Inferior parietal cortex (tissue), 1 donor: ENCODE measurements around the gene PSTPIP1.
"Not testable (repeated sequence)": the region's sequence is repeated elsewhere in the genome, so short reads cannot be mapped to it uniquely, and the experiment has no call there.

Experiments
- DNase-seq: peaks from one replicate; pipeline ENCODE4 v3.0.0-alpha.2; 2016; ENCODE audit errors: extremely low spot score

Gene PSTPIP1

DNA sequence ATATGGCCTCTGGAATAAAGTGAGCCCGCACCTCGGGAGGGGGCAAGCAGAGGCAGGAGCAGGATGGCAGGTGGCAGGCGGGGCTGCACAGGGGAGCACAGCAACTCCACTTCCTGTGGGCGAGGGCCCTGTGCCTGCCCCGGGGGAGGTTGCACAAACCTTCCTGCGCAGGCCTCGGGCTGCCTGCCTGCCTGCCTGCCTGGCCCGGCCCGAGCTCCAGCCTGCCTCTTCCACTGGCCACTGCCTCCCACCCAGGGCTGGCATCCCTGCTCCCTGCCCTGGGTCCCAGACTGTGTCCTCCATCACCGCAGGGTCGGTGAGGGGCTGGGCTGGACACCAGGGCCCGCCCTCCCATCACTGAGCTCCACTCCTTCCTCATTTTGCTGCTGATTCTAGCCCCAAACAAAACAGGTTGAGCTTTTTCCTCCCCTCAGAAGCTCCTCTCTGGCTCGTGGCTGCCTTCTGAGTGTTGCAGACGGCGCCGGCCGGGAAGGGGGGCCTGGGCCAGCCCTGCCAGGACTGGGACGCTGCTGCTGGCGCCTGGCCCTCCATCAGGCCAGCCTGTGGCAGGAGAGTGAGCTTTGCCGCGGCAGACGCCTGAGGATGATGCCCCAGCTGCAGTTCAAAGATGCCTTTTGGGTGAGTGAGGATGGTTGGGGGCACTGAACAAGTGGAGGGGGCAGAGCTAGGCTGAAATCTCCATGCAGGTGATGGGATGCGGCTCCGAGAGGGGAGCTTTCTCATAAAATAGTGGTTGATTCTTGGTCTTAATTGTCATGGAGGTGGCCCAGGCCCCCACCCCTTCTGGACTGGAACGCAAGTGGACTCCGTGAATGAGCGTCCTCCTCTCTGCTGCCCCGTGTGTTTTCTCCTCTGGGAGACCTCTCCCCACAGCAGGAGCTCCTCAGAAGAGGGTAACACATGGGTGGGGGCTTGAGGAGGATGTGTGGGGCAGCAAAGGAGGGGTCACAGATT is at the start of gene PSTPIP1:
PSTPIP1 (plus strand) TSS at position 156 of the 975 bp plus-strand sequence; CDS start at position 604, 448 bp downstream.
- no peak for DNase-seq

- no peak for DNase-seq
Measured at GRCh38 chr15:76945494-76946093, 49.3 kb upstream of the PSTPIP1 start.

- no peak for DNase-seq
Measured at GRCh38 chr15:76947454-76947853, 47.5 kb upstream of the PSTPIP1 start.

DNA sequence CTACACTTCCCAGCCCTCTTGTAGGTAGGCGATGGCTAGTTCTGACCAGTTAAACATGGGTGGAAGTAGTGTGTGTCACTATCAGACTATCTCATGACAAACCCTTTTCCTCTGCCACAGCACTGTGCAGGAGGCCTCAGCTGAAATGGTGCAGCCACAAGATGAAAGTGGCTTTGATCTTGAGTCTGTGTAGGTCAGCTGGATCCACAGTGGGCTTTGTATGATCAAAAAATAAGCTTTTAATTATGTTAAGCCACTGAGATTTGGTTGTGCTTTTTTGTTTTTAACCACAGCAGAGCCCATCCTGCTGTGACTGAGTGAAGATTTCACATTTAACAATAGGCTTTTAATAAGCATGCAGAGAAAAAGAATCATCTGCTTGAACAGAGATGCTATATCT is 43.7 kb upstream of the PSTPIP1 start:
- DNase-seq: no peak

DNA sequence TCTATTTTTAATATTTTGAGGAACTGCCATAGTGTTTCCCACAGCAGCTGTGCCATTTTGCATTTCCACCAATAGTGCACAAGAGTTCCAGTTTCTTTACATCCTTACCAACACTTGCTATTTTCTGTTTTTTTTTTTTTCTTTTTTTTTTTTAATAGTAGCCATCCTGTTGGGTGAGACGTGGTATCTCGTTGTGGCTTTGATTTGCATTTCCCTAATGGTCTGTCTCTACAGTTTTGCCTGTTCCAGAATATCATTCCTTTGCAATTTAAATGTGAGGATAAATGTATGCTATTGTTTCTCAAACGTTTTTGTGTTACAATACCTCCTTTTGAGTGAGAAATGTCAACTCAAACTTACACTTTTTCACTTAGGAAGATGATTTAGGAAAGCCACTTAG is 41.0 kb upstream of the PSTPIP1 start:
- DNase-seq: no peak

- peak; percentile 50 for DNase-seq
Measured at GRCh38 chr15:76954744-76955143, 40.2 kb upstream of the PSTPIP1 start.

DNA sequence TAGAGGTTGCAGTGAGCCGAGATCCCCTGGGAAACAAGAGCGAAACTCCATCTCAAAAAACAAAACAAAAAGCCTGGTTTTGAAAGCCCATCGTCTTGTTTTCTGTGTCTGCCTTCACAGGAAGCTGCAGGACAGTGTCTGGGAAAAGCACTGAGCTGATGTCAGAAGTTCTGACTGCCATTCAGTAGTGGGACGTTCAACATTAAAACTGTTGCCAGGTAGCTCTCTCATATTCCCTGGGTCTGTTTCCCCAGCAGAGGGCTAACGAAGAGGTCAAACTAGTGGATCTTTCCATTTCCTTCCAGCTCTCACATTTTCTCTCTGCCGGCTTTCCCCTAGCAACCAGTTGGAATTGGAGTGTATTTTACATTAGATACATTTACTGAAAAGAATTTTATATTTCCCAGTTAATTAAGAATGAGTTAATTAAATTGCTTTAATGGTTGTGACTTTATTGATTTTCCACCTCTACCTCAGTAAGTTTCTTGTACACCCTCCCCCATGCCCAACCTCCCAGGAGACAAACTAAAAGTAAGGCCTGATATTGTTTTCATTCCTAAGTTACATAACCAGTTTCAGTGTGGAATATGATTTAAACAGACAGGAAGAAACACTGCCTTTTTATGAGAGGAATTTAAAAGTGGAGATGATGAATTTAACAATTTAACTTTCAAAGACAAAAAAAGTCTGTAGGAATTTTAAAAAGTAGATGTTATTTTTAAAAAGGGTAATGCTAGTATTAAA is 33.5 kb upstream of the PSTPIP1 start:
- DNase-seq: no peak

DNA sequence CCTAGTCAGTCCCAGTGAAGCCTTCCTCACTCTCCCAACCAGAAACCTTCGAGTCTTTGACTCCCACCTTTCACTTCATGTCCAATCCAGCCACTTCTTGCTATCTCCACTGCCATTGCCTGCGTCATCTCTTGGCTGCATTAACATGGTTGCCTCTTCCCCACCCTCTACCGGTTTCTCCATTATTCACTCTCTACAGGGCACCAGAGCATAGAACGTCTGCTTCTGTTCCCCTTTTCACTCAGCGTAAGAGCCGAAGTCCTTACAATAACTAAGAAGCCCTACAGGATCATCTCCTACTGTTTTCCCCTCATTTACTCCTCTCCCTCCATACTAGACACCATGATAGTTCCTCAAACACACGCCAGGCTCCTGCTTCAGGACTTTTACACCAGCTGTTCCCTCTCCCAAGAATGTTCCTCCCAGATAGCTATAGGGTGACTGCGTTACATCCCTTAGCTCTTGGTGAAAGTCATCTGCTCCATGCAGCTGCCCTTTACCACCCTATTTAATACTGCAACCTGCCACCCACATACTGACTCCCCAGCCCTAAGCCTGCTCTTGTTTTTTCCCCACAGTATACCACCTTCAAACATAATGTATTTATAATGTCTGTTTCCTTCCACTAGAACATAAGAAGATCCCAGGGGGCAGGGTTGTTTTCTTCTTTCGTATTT is 32.5 kb upstream of the PSTPIP1 start:
- no peak for DNase-seq

DNA sequence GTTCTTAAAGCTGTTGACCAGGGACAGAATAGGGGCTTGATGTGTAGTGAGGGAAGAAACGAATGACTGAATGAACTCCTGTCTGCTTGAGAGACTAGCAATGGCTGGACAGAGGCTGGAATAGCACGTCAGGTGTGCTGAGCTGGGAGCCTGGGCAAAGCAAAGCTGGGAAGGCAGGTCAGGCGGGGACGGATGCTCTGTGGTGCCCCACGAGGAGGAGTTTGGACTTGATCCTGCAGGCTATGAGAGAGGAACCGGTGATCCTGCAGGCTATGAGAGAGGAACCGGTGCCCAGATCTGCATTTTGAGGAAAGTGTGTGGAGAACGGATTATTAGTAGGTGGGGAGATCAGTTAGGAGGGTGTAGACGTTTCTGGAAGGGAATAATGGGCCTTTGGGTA is 31.3 kb upstream of the PSTPIP1 start:
- DNase-seq: no peak

DNA sequence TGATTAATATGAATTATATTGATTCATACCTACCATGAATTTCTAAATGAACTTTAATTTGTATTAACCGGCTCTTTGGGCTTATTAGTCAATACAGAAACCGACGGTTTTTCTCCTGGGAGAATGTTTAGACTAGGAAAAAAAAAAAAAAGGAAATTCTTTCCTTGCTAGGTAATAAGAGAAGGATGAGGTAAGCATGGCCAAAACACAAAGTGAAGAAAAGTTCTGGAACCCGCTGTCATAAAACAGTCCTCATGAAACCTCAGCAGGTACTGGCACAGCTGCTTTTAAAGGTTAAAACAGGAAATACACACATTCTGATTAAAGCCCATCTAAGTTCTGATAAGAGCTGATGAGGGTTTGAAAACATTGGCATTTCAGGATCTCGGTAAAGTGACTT is 30.8 kb upstream of the PSTPIP1 start:
- DNase-seq: no peak

GRCh38 chr15:76966051-76966450 is 28.9 kb upstream of the PSTPIP1 start:
- not testable (repeated sequence) for DNase-seq

GRCh38 chr15:76967067-76967466 is 27.9 kb upstream of the PSTPIP1 start:
- no peak for DNase-seq

- no peak for DNase-seq
Measured at GRCh38 chr15:76968306-76968705, 26.6 kb upstream of the PSTPIP1 start.

DNA sequence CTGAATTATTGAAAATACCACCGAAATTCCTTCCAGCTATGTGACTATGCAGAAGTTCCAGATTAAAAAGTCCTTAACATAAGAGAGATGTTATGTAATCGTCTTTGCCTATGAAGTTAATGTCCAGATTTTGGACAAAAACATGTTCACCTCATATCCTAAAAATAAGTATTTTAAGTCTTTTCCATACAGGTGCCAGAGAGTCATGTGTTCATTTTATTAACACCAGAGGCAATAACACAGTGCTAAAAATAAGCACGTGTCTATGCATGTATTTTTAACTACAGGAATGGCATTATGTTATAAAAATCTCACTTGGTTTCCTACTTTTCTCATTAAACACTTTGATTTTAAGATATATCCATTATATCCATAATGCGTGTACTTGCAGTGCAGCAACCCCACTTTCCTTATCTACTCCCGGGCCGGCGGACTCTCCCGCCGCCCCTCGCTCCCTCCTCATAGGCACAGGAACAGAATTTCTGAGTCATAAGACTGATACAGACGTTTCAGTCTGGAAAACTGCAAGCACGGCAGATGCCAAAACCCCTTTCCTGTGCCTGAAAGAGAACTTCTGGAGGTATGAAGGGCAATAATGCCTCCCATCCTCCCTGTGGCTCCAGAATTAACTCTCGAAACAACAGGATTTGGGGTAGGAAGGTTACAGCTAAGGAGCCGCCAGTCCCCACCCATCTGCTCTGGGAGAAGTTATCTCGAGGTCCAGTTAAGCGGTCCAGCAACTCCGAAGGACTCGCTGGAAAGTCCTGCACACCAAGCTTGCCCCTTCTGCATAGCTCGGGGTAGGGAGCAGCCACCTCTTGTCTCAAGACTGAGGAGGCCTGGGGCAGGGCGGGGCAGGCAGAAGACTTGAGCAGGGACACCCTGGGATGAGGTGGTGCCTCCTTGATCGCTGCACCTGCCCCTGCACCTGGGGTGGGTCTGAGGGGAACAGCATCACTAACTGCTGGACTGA is 22.3 kb upstream of the PSTPIP1 start:
- DNase-seq: no peak

GRCh38 chr15:76973362-76973743 is 21.6 kb upstream of the PSTPIP1 start:
- no peak for DNase-seq

GRCh38 chr15:76973906-76974305 is 21.0 kb upstream of the PSTPIP1 start:
- DNase-seq: no peak

DNA sequence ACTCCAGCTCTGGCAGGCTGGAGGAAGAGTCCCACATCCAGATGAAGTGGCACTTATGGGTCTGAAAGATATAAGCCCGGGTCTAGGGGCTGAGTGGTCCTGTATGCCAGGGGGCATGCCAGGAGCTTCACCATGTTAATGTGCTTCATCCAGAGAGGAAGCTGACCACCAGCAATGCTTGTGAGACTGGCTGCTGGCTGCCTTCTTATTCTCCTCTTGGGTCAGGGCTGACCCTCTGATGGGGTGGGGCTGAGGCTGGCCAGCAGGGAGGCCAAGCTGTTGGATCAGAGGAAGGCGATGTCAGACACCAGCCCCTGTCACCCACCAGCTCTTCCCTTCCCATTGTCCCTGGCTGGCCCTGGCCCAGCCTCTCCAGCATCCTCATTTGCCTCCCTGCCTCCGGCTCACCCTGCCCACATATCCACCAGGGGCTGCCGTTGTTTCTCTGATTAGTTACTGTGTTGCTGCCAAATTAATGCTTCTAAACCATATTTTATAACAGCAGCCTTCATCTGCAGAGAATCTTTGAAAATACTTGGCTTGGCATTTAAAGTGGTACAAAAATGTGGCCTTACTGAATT is 20.4 kb upstream of the PSTPIP1 start:
- no peak for DNase-seq

GRCh38 chr15:76976141-76976540 is 18.8 kb upstream of the PSTPIP1 start:
- DNase-seq: no peak

- no peak for DNase-seq
Measured at GRCh38 chr15:76976572-76977270, 18.2 kb upstream of the PSTPIP1 start.
